GM12878 (cell line): Measurements from ENCODE around the gene SALL1. TPM values are rescaled to one million over a fixed set of nuclear protein-coding genes. Genes with fewer than 3 reads are reported as not detected.

ENCODE experiments used
- ATAC-seq: fragments of 200-7000 bp; cut with Tn5 transposase; 3 replicates; pipeline ENCODE4 v1.9.1; 2020; ENCODE audit warnings: mild to moderate bottlenecking, moderate library complexity
- BruUV-seq: library from RNA; stranded (reverse); fragments of 400-500 nt; replicated peaks from 2 replicates; lab custom pipeline; 2021; lab: Mats Ljungman, UMichigan
- CTCF ChIA-PET: fragments of 300-600 bp; sonication (Branson Sonifier 250); formaldehyde crosslinking; extraction: SDS; loops from one replicate; lab custom pipeline; 2021; ENCODE audit warnings: inconsistent platforms; lab: Yijun Ruan, JAX
- POLR2A ChIA-PET: fragments of 350-600 bp; formaldehyde crosslinking; extraction: SDS; loops from one replicate; lab custom pipeline; 2021; ENCODE audit warnings: inconsistent platforms; lab: Charles Lee
- RAD21 ChIA-PET: fragments of 300-600 bp; sonication (Branson Sonifier 250); formaldehyde crosslinking; loops from one replicate; lab custom pipeline; 2023; ENCODE audit warnings: antibody characterized with exemption; ENCODE audit not compliant: unreplicated experiment; lab: Charles Lee
- SMC1A ChIA-PET: fragments of 300-600 bp; sonication (Branson Sonifier 250); formaldehyde crosslinking; loops from one replicate; lab custom pipeline; 2023; ENCODE audit not compliant: unreplicated experiment, uncharacterized antibody; lab: Charles Lee
- DNase-seq: peaks from one replicate; pipeline ENCODE4 v3.0.0-alpha.2; 2011; ENCODE audit warnings: low read depth, low spot score
- FAIRE-seq: peaks from 3 replicates; lab custom pipeline; 2011; peaks lifted over from hg19 to GRCh38; lab: Jason Lieb, UNC
- H2AFZ ChIP-seq: 2 replicates; pipeline ENCODE4 v1.6.0; 2011; ENCODE audit warnings: low read depth, low read length, control low read depth; ENCODE audit not compliant: control insufficient read depth
- H3K27ac ChIP-seq: 2 replicates; pipeline ENCODE4 v1.5.1; 2011; ENCODE audit warnings: control low read depth; ENCODE audit not compliant: control insufficient read depth, insufficient read depth
- H3K27me3 ChIP-seq, 2 experiments: replicated peaks in 1 of 2; 2 replicates each; pipeline versions ENCODE4 v1.6.0 to v1.6.1; 2011; ENCODE audit warnings: low read length in 1 of 2; ENCODE audit not compliant: control insufficient read depth in 2 of 2, insufficient read depth in 2 of 2
- H3K36me3 ChIP-seq, 2 experiments: 2 replicates each; pipeline ENCODE4 v1.5.1; 2011; ENCODE audit warnings: low read length in 1 of 2; ENCODE audit not compliant: control insufficient read depth in 2 of 2, insufficient read depth in 2 of 2
- H3K4me1 ChIP-seq: 2 replicates; pipeline ENCODE4 v1.6.1; 2011; ENCODE audit warnings: mild to moderate bottlenecking, low read length, moderate library complexity, mixed read lengths; ENCODE audit not compliant: control insufficient read depth, insufficient read depth
- H3K4me2 ChIP-seq: 2 replicates; pipeline ENCODE4 v1.6.0; 2011; ENCODE audit warnings: control low read depth; ENCODE audit not compliant: control insufficient read depth, insufficient read depth
- H3K4me3 ChIP-seq: fragments of 200-600 bp; sonication (generic); 2 replicates; pipeline ENCODE4 v1.5.1; 2016
- H3K79me2 ChIP-seq: 2 replicates; pipeline ENCODE4 v1.6.0; 2011; ENCODE audit warnings: low read length; ENCODE audit not compliant: control insufficient read depth, insufficient read depth
- H3K9ac ChIP-seq: 2 replicates; pipeline ENCODE4 v1.8.0; 2011; ENCODE audit warnings: low read length, control low read depth, mixed read lengths; ENCODE audit not compliant: control insufficient read depth, insufficient read depth
- H3K9me3 ChIP-seq: replicated peaks from 3 replicates; pipeline ENCODE4 v1.5.1; 2011; ENCODE audit warnings: mild to moderate bottlenecking, low read length; ENCODE audit not compliant: control insufficient read depth, insufficient read depth
- H4K20me1 ChIP-seq: 2 replicates; pipeline ENCODE4 v1.6.0; 2011; ENCODE audit not compliant: control insufficient read depth, insufficient read depth
- E2F8 ChIP-seq: fragments of 450-650 bp; IDR thresholded peaks from 2 replicates; pipeline ENCODE4 v1.6.1; 2018; ENCODE audit warnings: mild to moderate bottlenecking, low read depth, moderate library complexity; ENCODE audit not compliant: partially characterized antibody
- HDAC6 ChIP-seq: fragments of 200-600 bp; sonication (generic); IDR thresholded peaks from one replicate; pipeline ENCODE4 v1.8.0; 2017; ENCODE audit warnings: antibody characterized with exemption; ENCODE audit not compliant: unreplicated experiment
- JUND ChIP-seq: IDR thresholded peaks from 2 replicates; pipeline ENCODE4 v1.6.1; 2012; ENCODE audit warnings: low read depth, mild to moderate bottlenecking, low read length, improper control_type of control experiment, moderate library complexity
- MTA3 ChIP-seq: IDR thresholded peaks from 2 replicates; pipeline ENCODE4 v1.6.1; 2012; ENCODE audit warnings: low read length, inconsistent platforms, borderline replicate concordance
- MYC ChIP-seq: IDR thresholded peaks from 2 replicates; pipeline ENCODE4 v1.6.1; 2011; ENCODE audit warnings: mild to moderate bottlenecking, low read length, moderate library complexity, inconsistent platforms; ENCODE audit not compliant: insufficient read depth, insufficient replicate concordance, insufficient read length, severe bottlenecking
- TBL1XR1 ChIP-seq: IDR thresholded peaks from 2 replicates; pipeline ENCODE4 v1.6.1; 2012; ENCODE audit warnings: low read depth, low read length, improper control_type of control experiment
- ZBTB33 ChIP-seq: fragments of 450-650 bp; IDR thresholded peaks from 2 replicates; pipeline ENCODE4 v1.6.1; 2017; ENCODE audit warnings: mild to moderate bottlenecking
- WGBS: methylation state at CpG from one replicate; pipeline ENCODE4 v1.1.6; 2016; ENCODE audit warnings: low lambda C conversion rate; ENCODE audit not compliant: insufficient replicate concordance, insufficient coverage; ENCODE audit errors: missing lambda C conversion rate; 5-methylcytosine and 5-hydroxymethylcytosine counted together
- in situ Hi-C: fragments of 300-500 bp; cut with MboI; formaldehyde crosslinking; loops from 9 replicates; pipeline ENCODE4 v1.14.3; 2018; ENCODE audit warnings: mixed read lengths
- intact Hi-C: fragments of 100-400 bp; cut with micrococcal nuclease; formaldehyde crosslinking; loops from one replicate; pipeline ENCODE4 v1.14.2; 2022; ENCODE audit not compliant: unreplicated experiment
- polyA plus RNA-seq, 11 experiments: library from polyadenylated mRNA; depleted of rRNA in 4 of 11; unstranded in 6 of 11; stranded (reverse) in 5 of 11; fragments of >200 nt; fragmentation: Nextera tagmentation in 4 of 11; fragmentation: Illumina TruSeq in 1 of 11; extraction: Ambion mirVana in 4 of 11; extraction: Trizol in 1 of 11; gene quantifications; 1 replicate in 1 of 11; 2 replicates in 10 of 11; pipeline versions ENCODE4 v1.2.1 to v1.2.3, GENCODE V29; 2011 to 2016; ENCODE audit warnings: inconsistent platforms in 2 of 11, missing spikeins in 2 of 11, low read depth in 1 of 11
- total RNA-seq, 4 experiments: library from RNA; depleted of rRNA in 3 of 4; stranded (reverse); fragments of >200 nt in 3 of 4; fragmentation: Illumina TruSeq in 1 of 4; extraction: Trizol in 1 of 4; gene quantifications; 2 replicates each; pipeline versions ENCODE4 v1.2.1 to v1.2.3, GENCODE V29; 2013 to 2021
- TF ChIP-seq, protein P1 (sequence below): fragments of 450-650 bp; IDR thresholded peaks from 2 replicates; pipeline ENCODE4 v1.6.1; 2017; ENCODE audit warnings: mild to moderate bottlenecking, moderate library complexity

The SALL1 gene
- total and polyA plus RNA-seq, 10 of the 15 experiments (the other 5 are each of a cell fraction or from before 2014, with no cell fraction given): 0.01 to 0.08 (median 0.03) TPM; not detected in 6

- no peak overlapping the region for H3K4me3 ChIP-seq
- H3K9me3 ChIP-seq: no peaks in the 10 kb centered on the region
- no peak for DNase-seq
- H3K4me2 ChIP-seq: no peak overlapping the region
- ATAC-seq: no peak
- intact Hi-C loops (no loop called here), in situ Hi-C loops (no loop called here)
- 100% methylated on average over 2 of the region's 2 CpGs for WGBS
- H3K79me2 ChIP-seq: no peaks in the 10 kb centered on the region
- H3K9ac ChIP-seq: no peak overlapping the region
- no peak overlapping the region for H3K27ac ChIP-seq
- no peaks in the 10 kb centered on the region for H3K4me1 ChIP-seq
- CTCF ChIA-PET: no interaction called here
- H4K20me1 ChIP-seq: no peaks in the 10 kb centered on the region
- H2AFZ ChIP-seq: no peak overlapping the region
- SMC1A ChIA-PET: no interaction called here
- RAD21 ChIA-PET: no interaction called here
- H3K27me3 ChIP-seq: 0 out of 4 replicates have a peak, but pooled peaks cover 0 to under 1% of the 10 kb centered on the region in 2 experiments
- no TSS peak for BruUV-seq
- POLR2A ChIA-PET: no interaction called here
- no peak for FAIRE-seq
- H3K36me3 ChIP-seq: no peaks in the 10 kb centered on the region
- no peak for TF ChIP-seq E2F8
- no peak for TF ChIP-seq JUND
- no peak for TF ChIP-seq MYC
- no peak for TF ChIP-seq TBL1XR1
- TF ChIP-seq, protein P1, sequence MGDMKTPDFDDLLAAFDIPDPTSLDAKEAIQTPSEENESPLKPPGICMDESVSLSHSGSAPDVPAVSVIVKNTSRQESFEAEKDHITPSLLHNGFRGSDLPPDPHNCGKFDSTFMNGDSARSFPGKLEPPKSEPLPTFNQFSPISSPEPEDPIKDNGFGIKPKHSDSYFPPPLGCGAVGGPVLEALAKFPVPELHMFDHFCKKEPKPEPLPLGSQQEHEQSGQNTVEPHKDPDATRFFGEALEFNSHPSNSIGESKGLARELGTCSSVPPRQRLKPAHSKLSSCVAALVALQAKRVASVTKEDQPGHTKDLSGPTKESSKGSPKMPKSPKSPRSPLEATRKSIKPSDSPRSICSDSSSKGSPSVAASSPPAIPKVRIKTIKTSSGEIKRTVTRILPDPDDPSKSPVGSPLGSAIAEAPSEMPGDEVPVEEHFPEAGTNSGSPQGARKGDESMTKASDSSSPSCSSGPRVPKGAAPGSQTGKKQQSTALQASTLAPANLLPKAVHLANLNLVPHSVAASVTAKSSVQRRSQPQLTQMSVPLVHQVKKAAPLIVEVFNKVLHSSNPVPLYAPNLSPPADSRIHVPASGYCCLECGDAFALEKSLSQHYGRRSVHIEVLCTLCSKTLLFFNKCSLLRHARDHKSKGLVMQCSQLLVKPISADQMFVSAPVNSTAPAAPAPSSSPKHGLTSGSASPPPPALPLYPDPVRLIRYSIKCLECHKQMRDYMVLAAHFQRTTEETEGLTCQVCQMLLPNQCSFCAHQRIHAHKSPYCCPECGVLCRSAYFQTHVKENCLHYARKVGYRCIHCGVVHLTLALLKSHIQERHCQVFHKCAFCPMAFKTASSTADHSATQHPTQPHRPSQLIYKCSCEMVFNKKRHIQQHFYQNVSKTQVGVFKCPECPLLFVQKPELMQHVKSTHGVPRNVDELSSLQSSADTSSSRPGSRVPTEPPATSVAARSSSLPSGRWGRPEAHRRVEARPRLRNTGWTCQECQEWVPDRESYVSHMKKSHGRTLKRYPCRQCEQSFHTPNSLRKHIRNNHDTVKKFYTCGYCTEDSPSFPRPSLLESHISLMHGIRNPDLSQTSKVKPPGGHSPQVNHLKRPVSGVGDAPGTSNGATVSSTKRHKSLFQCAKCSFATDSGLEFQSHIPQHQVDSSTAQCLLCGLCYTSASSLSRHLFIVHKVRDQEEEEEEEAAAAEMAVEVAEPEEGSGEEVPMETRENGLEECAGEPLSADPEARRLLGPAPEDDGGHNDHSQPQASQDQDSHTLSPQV: no peak
- TF ChIP-seq MTA3: no peak
- TF ChIP-seq ZBTB33: no peak
- no peak for TF ChIP-seq HDAC6
- TF ChIP-seq, all 136 proteins: peak for 0
Measured at GRCh38 chr16:51161440-51162195, 10.5 kb upstream of the SALL1 start.
